CD14-positive monocyte (primary cell): ENCODE measurements around the gene NEURL1B. TPM values are rescaled to one million over a fixed set of nuclear protein-coding genes. Genes with fewer than 3 reads are reported as not detected.

Experiments used
- DNase-seq, 3 donors: peaks; one replicate each; pipeline ENCODE4 v3.0.0-alpha.2; 2011 to 2022
- H2AFZ ChIP-seq: 2 replicates; pipeline ENCODE4 v1.6.0; 2012; ENCODE audit warnings: mild to moderate bottlenecking, low read depth, low read length, inconsistent platforms; ENCODE audit not compliant: insufficient read depth, poor library complexity, severe bottlenecking
- H3K27ac ChIP-seq, 2 donors: 1 replicate in 1 of 2; 2 replicates in 1 of 2; pipeline ENCODE4 v1.5.1; 2012 to 2013; ENCODE audit warnings: low read length in 2 of 2, control low read depth in 1 of 2, inconsistent platforms in 1 of 2, low read depth in 1 of 2, mild to moderate bottlenecking in 1 of 2
- H3K27me3 ChIP-seq, 2 donors: one replicate each; pipeline versions ENCODE4 v1.6.0 to v1.6.1; 2011 to 2013; ENCODE audit warnings: low read length in 2 of 2; ENCODE audit not compliant: control insufficient read depth in 2 of 2, insufficient read depth in 2 of 2
- H3K36me3 ChIP-seq, 2 donors: replicated peaks in 1 of 2; 1 replicate in 1 of 2; 2 replicates in 1 of 2; pipeline versions ENCODE4 v1.5.1 to v1.6.1; 2012 to 2013; ENCODE audit warnings: low read length in 2 of 2, control low read depth in 1 of 2, inconsistent platforms in 1 of 2, mild to moderate bottlenecking in 1 of 2; ENCODE audit not compliant: insufficient read depth in 2 of 2, control insufficient read depth in 1 of 2
- H3K4me1 ChIP-seq, 2 donors: 1 replicate in 1 of 2; 2 replicates in 1 of 2; pipeline versions ENCODE4 v1.5.1 to v1.6.1; 2012 to 2013; ENCODE audit warnings: low read length in 2 of 2, control low read depth in 1 of 2, inconsistent platforms in 1 of 2, mild to moderate bottlenecking in 1 of 2, moderate library complexity in 1 of 2; ENCODE audit not compliant: insufficient read depth in 2 of 2, control insufficient read depth in 1 of 2
- H3K4me2 ChIP-seq: replicated peaks from 2 replicates; pipeline ENCODE3; 2012; ENCODE audit warnings: low read length, moderate library complexity, mild to moderate bottlenecking; ENCODE audit not compliant: poor library complexity, severe bottlenecking; ENCODE audit errors: extremely low read depth
- H3K4me3 ChIP-seq, 3 experiments: fragments of 200-600 bp in 1 of 3; sonication (generic) in 1 of 3; replicated peaks in 1 of 3; 1 replicate in 2 of 3; 2 replicates in 1 of 3; pipeline ENCODE4 v1.5.1; 2011 to 2013; ENCODE audit warnings: low read length in 3 of 3, mild to moderate bottlenecking in 3 of 3, control low read depth in 2 of 3, low read depth in 2 of 3, inconsistent platforms in 1 of 3, moderate library complexity in 1 of 3
- H3K79me2 ChIP-seq: 2 replicates; pipeline ENCODE4 v1.6.0; 2012; ENCODE audit warnings: mild to moderate bottlenecking, control low read depth, inconsistent platforms, low read length, moderate library complexity; ENCODE audit not compliant: insufficient read depth
- H3K9ac ChIP-seq: 2 replicates; pipeline ENCODE4 v1.6.0; 2017; ENCODE audit warnings: low read length, mild to moderate bottlenecking; ENCODE audit not compliant: insufficient read depth, poor library complexity, severe bottlenecking
- H3K9me3 ChIP-seq, 2 donors: replicated peaks in 1 of 2; 1 replicate in 1 of 2; 2 replicates in 1 of 2; pipeline versions ENCODE4 v1.5.1 to v1.6.1; 2012 to 2013; ENCODE audit warnings: low read length in 2 of 2, control low read depth in 1 of 2; ENCODE audit not compliant: control insufficient read depth in 1 of 2, insufficient read depth in 1 of 2
- H4K20me1 ChIP-seq: 2 replicates; pipeline ENCODE4 v1.6.0; 2012; ENCODE audit warnings: mild to moderate bottlenecking, low read length, control low read depth, moderate library complexity; ENCODE audit not compliant: insufficient read depth
- H3K27ac Mint-ChIP-seq, 7 donors: one replicate each; pipeline ENCODE4 v1.8.0; 2020; ENCODE audit warnings: mild to moderate bottlenecking in 7 of 7, mixed read lengths in 7 of 7, moderate library complexity in 6 of 7, inconsistent platforms in 2 of 7
- H3K27me3 Mint-ChIP-seq, 3 donors: one replicate each; pipeline ENCODE4 v1.8.0; 2021 to 2022; ENCODE audit warnings: low read depth in 3 of 3, mild to moderate bottlenecking in 3 of 3, mixed read lengths in 3 of 3, moderate library complexity in 3 of 3, inconsistent platforms in 1 of 3
- H3K36me3 Mint-ChIP-seq, 2 donors: one replicate each; pipeline ENCODE4 v1.8.0; 2020; ENCODE audit warnings: mixed read lengths in 2 of 2, inconsistent platforms in 1 of 2, mild to moderate bottlenecking in 1 of 2
- H3K4me1 Mint-ChIP-seq: one replicate; pipeline ENCODE4 v1.8.0; 2020; ENCODE audit warnings: mild to moderate bottlenecking, mixed read lengths
- H3K4me3 Mint-ChIP-seq, 2 donors: one replicate each; pipeline ENCODE4 v1.8.0; 2020; ENCODE audit warnings: mild to moderate bottlenecking in 2 of 2, mixed read lengths in 2 of 2, moderate library complexity in 1 of 2
- H3K9me3 Mint-ChIP-seq, 7 donors: one replicate each; pipeline ENCODE4 v1.8.0; 2020 to 2022; ENCODE audit warnings: mixed read lengths in 7 of 7, mild to moderate bottlenecking in 6 of 7, moderate library complexity in 6 of 7, inconsistent platforms in 2 of 7
- WGBS: methylation state at CpG from one replicate; pipeline ENCODE4 v1.1.5; 2013; ENCODE audit warnings: missing lambda C conversion rate; ENCODE audit not compliant: insufficient coverage; 5-methylcytosine and 5-hydroxymethylcytosine counted together
- intact Hi-C, 2 donors: fragments of 100-400 bp; cut with micrococcal nuclease; formaldehyde crosslinking; loops; one replicate each; pipeline versions ENCODE4 v1.15.0 to v1.15.1; 2023
- polyA plus RNA-seq, 3 donors: library from polyadenylated mRNA; depleted of rRNA in 1 of 3; unstranded in 2 of 3; stranded (reverse) in 1 of 3; fragments of 300-500 nt in 2 of 3; fragments of >200 nt in 1 of 3; fragmentation: Illumina TruSeq in 2 of 3; gene quantifications; 1 replicate in 2 of 3; 2 replicates in 1 of 3; pipeline ENCODE4 v1.2.3, GENCODE V29; 2012 to 2021
- TF ChIP-seq, protein P1 (sequence below): fragments of 200-600 bp; IDR thresholded peaks from one replicate; pipeline ENCODE4 v1.8.0; 2022; ENCODE audit warnings: antibody characterized with exemption, mild to moderate bottlenecking

NEURL1B gene
- polyA plus RNA-seq, 3 donors = 0.01 TPM; not detected in 2

- no peaks in the 10 kb centered on the region for H3K4me1 Mint-ChIP-seq
- H3K36me3 Mint-ChIP-seq = no peaks in the 10 kb centered on the region
Observed at GRCh38 chr5:172594867-172595466, 46.1 kb upstream of the NEURL1B start.

GRCh38 chr5:172595596-172596455, 45.2 kb upstream of the NEURL1B start:
- Histone ChIP-seq H3K4me1 (peaks cover 3 to 11% of the 10 kb centered on the region in 2 donors), H3K27me3 (no peaks in the 10 kb centered on the region), H2AFZ (no peak overlapping the region), H3K36me3 (no peaks in the 10 kb centered on the region), H3K79me2 (no peaks in the 10 kb centered on the region), H3K9me3 (no peaks in the 10 kb centered on the region), H3K27ac (no peak overlapping the region), H3K4me2 (no peak overlapping the region), H3K4me3 (no peak overlapping the region), H3K9ac (no peak overlapping the region), H4K20me1 (no peaks in the 10 kb centered on the region)
- H3K4me3 Mint-ChIP-seq = no peak overlapping the region
- TF ChIP-seq, protein P1, sequence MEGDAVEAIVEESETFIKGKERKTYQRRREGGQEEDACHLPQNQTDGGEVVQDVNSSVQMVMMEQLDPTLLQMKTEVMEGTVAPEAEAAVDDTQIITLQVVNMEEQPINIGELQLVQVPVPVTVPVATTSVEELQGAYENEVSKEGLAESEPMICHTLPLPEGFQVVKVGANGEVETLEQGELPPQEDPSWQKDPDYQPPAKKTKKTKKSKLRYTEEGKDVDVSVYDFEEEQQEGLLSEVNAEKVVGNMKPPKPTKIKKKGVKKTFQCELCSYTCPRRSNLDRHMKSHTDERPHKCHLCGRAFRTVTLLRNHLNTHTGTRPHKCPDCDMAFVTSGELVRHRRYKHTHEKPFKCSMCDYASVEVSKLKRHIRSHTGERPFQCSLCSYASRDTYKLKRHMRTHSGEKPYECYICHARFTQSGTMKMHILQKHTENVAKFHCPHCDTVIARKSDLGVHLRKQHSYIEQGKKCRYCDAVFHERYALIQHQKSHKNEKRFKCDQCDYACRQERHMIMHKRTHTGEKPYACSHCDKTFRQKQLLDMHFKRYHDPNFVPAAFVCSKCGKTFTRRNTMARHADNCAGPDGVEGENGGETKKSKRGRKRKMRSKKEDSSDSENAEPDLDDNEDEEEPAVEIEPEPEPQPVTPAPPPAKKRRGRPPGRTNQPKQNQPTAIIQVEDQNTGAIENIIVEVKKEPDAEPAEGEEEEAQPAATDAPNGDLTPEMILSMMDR = no peak
- H3K4me1 Mint-ChIP-seq = no peaks in the 10 kb centered on the region
- 87% methylated on average over 9 of the region's 14 CpGs for WGBS
- H3K36me3 Mint-ChIP-seq = no peaks in the 10 kb centered on the region
- H3K9me3 Mint-ChIP-seq = no peaks in the 10 kb centered on the region
- no peak overlapping the region for H3K27ac Mint-ChIP-seq
- intact Hi-C loops = no loop called here
- DNase-seq = no peak
- H3K27me3 Mint-ChIP-seq = peaks cover 1 to 7% (median 7%) of the 10 kb centered on the region in 3 donors

More at GRCh38 chr5:172594867-172595466, 46.1 kb upstream of the NEURL1B start:
- Histone ChIP-seq H3K36me3 (no peaks in the 10 kb centered on the region), H3K9me3 (no peaks in the 10 kb centered on the region), H3K27me3 (no peaks in the 10 kb centered on the region), H3K27ac (no peak overlapping the region), H3K79me2 (no peaks in the 10 kb centered on the region), H3K4me2 (no peak overlapping the region), H4K20me1 (no peaks in the 10 kb centered on the region), H3K4me3 (no peak overlapping the region), H3K9ac (no peak overlapping the region), H3K4me1 (peaks cover 3 to 11% of the 10 kb centered on the region in 2 donors), H2AFZ (no peak overlapping the region)
- Mint-ChIP-seq H3K9me3 (no peaks in the 10 kb centered on the region), H3K27ac (peak overlapping the region in 1 of 7 donors; percentile 12), H3K27me3 (peaks cover 1 to 7% (median 7%) of the 10 kb centered on the region in 3 donors), H3K4me3 (no peak overlapping the region)
- 95% methylated on average over 9 of the region's 9 CpGs for WGBS
- intact Hi-C loops = no loop called here
- TF ChIP-seq, protein P1 = no peak
- no peak for DNase-seq
